Panc1 (cell line): Measurements from ENCODE around the gene DTNB. TPM values are rescaled to one million over a fixed set of nuclear protein-coding genes. Genes with fewer than 3 reads are reported as not detected.

ENCODE experiments used
- ATAC-seq: fragments of 200-7000 bp; cut with Tn5 transposase; 2 replicates; pipeline ENCODE4 v1.9.1; 2020; ENCODE audit warnings: mild to moderate bottlenecking, moderate library complexity
- BruUV-seq: library from RNA; stranded (reverse); fragments of 400-500 nt; replicated peaks from 2 replicates; lab custom pipeline; 2021; lab: Mats Ljungman, UMichigan
- CTCF ChIA-PET: fragments of 300-600 bp; sonication (Branson Sonifier 250); formaldehyde crosslinking; loops from one replicate; lab custom pipeline; 2022; ENCODE audit warnings: antibody characterized with exemption; lab: Charles Lee
- POLR2A ChIA-PET: fragments of 300-600 bp; sonication (Branson Sonifier 250); formaldehyde crosslinking; loops from one replicate; lab custom pipeline; 2022; ENCODE audit warnings: antibody characterized with exemption; lab: Charles Lee
- DNase-seq: peaks from one replicate; pipeline ENCODE4 v3.0.0-alpha.2; 2010; ENCODE audit warnings: low read depth, low spot score
- H3K27ac ChIP-seq: 2 replicates; pipeline ENCODE4 v1.5.1; 2011; ENCODE audit warnings: mild to moderate bottlenecking, low read length, inconsistent platforms
- H3K27me3 ChIP-seq: fragments of 200-500 bp; sonication (Bioruptor generic); 2 replicates; pipeline ENCODE4 v1.6.0; 2014; ENCODE audit warnings: low read length, inconsistent platforms; ENCODE audit not compliant: control insufficient read depth, insufficient read depth
- H3K36me3 ChIP-seq: fragments of 200-500 bp; sonication (Bioruptor generic); 2 replicates; pipeline ENCODE4 v1.5.1; 2014; ENCODE audit warnings: inconsistent platforms, mild to moderate bottlenecking, low read length, moderate library complexity; ENCODE audit not compliant: control insufficient read depth, insufficient read depth
- H3K4me1 ChIP-seq: 2 replicates; pipeline ENCODE4 v1.5.1; 2011; ENCODE audit warnings: inconsistent platforms, mild to moderate bottlenecking, low read length, moderate library complexity; ENCODE audit not compliant: control insufficient read depth, insufficient read depth
- H3K4me3 ChIP-seq, 2 experiments: 2 replicates each; pipeline ENCODE4 v1.5.1; 2011 to 2012; ENCODE audit warnings: low read depth in 2 of 2, low read length in 2 of 2, mild to moderate bottlenecking in 2 of 2, inconsistent platforms in 1 of 2, moderate library complexity in 1 of 2
- H3K9me3 ChIP-seq: fragments of 200-500 bp; sonication (Bioruptor generic); 2 replicates; pipeline ENCODE4 v1.5.1; 2014; ENCODE audit warnings: low read depth, mild to moderate bottlenecking, inconsistent platforms, low read length, moderate library complexity; ENCODE audit not compliant: control insufficient read depth, insufficient read depth
- CTCF ChIP-seq: fragments of 450-650 bp; IDR thresholded peaks from 2 replicates; pipeline ENCODE4 v1.5.1; 2017; ENCODE audit warnings: mild to moderate bottlenecking
- POLR2AphosphoS5 ChIP-seq: IDR thresholded peaks from 2 replicates; pipeline ENCODE4 v1.6.1; 2012; ENCODE audit warnings: mild to moderate bottlenecking, low read depth, low read length, moderate library complexity
- SIN3A ChIP-seq: IDR thresholded peaks from 2 replicates; pipeline ENCODE4 v1.6.1; 2012; ENCODE audit warnings: low read depth, mild to moderate bottlenecking, low read length, moderate library complexity, borderline replicate concordance; ENCODE audit not compliant: insufficient read depth
- TCF7L2 ChIP-seq: IDR thresholded peaks from 2 replicates; pipeline ENCODE4 v1.6.1; 2011; ENCODE audit warnings: mild to moderate bottlenecking, low read depth, low read length, inconsistent platforms
- in situ Hi-C: cut with HindIII; loops from 2 replicates; pipeline ENCODE4 v1.10.0; 2016; ENCODE audit warnings: low sequenced_read_pairs, low pct_unique_long_range_greater_than_20kb
- intact Hi-C: fragments of 100-400 bp; cut with micrococcal nuclease; formaldehyde crosslinking; loops from one replicate; pipeline ENCODE4 v1.10.0; 2022; ENCODE audit not compliant: unreplicated experiment
- total RNA-seq: library from RNA; stranded (reverse); gene quantifications from one replicate; pipeline ENCODE4 v1.2.1, GENCODE V29; 2021; ENCODE audit not compliant: unreplicated experiment
- TF ChIP-seq, protein P1 (sequence below), 2 experiments: IDR thresholded peaks; 2 replicates each; pipeline ENCODE4 v1.6.1; 2011 to 2012; ENCODE audit warnings: low read depth in 2 of 2, control low read depth in 1 of 2, low read length in 1 of 2, mild to moderate bottlenecking in 1 of 2, moderate library complexity in 1 of 2; ENCODE audit not compliant: insufficient read depth in 1 of 2

DTNB gene
- total RNA-seq, 1 experiment from 2014 or later, result 37.8 TPM

DNA sequence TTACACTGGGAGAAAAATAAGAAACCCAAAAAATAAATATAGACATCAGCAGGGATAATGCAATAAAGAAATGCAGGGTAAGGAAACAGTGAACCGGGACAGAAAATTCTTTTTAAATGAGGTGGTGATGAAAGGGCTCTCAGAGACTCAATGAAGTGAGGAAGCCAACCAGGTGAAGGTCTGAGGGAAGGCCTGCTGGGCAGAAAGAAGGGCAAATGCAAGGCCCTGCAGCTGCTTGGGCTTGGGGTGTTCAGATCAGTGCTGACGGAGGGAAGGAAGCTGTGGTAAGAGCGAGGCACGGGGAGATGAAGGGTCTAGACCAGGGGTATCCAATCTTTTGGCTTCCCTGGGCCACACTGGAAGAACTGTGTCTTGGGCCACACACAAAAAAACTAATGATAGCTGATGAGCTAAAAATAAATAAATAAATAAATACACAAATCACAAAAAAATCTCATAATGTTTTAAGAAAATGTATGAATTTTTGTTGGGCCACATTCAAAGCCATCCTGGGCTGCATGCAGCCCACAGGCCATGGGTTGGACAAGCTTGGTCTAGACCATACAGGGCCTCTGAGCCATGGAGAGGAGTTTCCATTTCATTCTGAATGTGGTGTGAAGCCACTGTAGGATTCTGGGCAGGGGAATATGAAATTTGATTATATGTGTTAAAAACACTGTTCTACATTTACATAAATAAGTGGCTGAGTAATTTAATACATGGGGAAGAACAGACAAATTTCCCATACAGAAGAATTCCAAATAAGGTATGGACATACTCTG, 235.3 kb downstream of the DTNB start:
- TF ChIP-seq, protein P1, sequence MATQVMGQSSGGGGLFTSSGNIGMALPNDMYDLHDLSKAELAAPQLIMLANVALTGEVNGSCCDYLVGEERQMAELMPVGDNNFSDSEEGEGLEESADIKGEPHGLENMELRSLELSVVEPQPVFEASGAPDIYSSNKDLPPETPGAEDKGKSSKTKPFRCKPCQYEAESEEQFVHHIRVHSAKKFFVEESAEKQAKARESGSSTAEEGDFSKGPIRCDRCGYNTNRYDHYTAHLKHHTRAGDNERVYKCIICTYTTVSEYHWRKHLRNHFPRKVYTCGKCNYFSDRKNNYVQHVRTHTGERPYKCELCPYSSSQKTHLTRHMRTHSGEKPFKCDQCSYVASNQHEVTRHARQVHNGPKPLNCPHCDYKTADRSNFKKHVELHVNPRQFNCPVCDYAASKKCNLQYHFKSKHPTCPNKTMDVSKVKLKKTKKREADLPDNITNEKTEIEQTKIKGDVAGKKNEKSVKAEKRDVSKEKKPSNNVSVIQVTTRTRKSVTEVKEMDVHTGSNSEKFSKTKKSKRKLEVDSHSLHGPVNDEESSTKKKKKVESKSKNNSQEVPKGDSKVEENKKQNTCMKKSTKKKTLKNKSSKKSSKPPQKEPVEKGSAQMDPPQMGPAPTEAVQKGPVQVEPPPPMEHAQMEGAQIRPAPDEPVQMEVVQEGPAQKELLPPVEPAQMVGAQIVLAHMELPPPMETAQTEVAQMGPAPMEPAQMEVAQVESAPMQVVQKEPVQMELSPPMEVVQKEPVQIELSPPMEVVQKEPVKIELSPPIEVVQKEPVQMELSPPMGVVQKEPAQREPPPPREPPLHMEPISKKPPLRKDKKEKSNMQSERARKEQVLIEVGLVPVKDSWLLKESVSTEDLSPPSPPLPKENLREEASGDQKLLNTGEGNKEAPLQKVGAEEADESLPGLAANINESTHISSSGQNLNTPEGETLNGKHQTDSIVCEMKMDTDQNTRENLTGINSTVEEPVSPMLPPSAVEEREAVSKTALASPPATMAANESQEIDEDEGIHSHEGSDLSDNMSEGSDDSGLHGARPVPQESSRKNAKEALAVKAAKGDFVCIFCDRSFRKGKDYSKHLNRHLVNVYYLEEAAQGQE (IDR thresholded peaks at IDR 0.05; ENCODE audit: insufficient read depth in 1 of 2, low read depth in 2 of 2, low read length in 1 of 2), result no peak
- TF ChIP-seq POLR2AphosphoS5 (no peak), CTCF (no peak), SIN3A (no peak), TCF7L2 (no peak)
- POLR2A ChIA-PET, result interaction anchor here (0.6 kb wide), 1 partner anchor 32 kb away, joined by 4 read pairs; no protein-coding TSS in a partner anchor
- in situ Hi-C loops, result no loop called here
- Histone ChIP-seq H3K4me1 (no peaks in the 10 kb centered on the region), H3K36me3 (no peaks in the 10 kb centered on the region), H3K27me3 (no peaks in the 10 kb centered on the region), H3K9me3 (no peaks in the 10 kb centered on the region), H3K4me3 (no peak overlapping the region), H3K27ac (no peak overlapping the region)
- intact Hi-C loops, result no loop called here
- DNase-seq (no peak), ATAC-seq (no peak)
- BruUV-seq, result no TSS peak
- CTCF ChIA-PET, result no interaction called here

DNA sequence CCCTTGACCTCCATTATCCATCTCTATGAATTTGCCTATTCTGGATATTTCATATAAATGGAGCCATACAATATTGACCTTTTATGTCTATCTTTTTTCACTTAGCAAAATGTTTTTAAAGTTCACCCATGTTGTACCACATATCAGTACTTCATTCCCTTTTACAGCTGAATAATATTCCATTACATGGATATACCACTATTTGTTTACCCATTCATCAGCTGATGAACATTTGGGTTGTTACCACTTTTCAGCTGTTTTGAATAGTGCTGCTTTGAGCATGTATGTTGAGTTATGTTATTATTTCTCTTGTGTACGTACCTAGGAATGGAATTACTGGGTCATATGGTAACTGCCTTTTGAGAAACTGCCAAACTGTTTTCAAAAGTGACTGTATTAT, 238.0 kb downstream of the DTNB start:
- Histone ChIP-seq H3K36me3 (no peaks in the 10 kb centered on the region), H3K9me3 (no peaks in the 10 kb centered on the region), H3K27ac (no peak overlapping the region), H3K4me3 (no peak overlapping the region), H3K4me1 (no peaks in the 10 kb centered on the region), H3K27me3 (no peaks in the 10 kb centered on the region)
- CTCF ChIA-PET, result no interaction called here
- DNase-seq (no peak), ATAC-seq (no peak)
- in situ Hi-C loops (no loop called here), intact Hi-C loops (no loop called here)
- POLR2A ChIA-PET, result no interaction called here
- no peak for TF ChIP-seq POLR2AphosphoS5
- TF ChIP-seq TCF7L2, result no peak
- no peak for TF ChIP-seq SIN3A
- TF ChIP-seq CTCF, result no peak
- TF ChIP-seq, protein P1 (IDR thresholded peaks at IDR 0.05; ENCODE audit: insufficient read depth in 1 of 2, low read depth in 2 of 2, low read length in 1 of 2), result no peak
- BruUV-seq, result no TSS peak
